ENCODE results near the gene OR51A7.

OR51A7 gene

GRCh38 chr11:4922304-4922703, 18.7 kb downstream of the OR51A7 start:
- WGBS, 2 donors (ENCODE audit: extremely low coverage in 2 of 2, insufficient read length in 2 of 2, insufficient replicate concordance in 1 of 2): no CpG with 5 or more reads among the region's 1 CpG
- no peak for DNase-seq (ENCODE audit: low spot score)
- H2AK5ac ChIP-seq (ENCODE audit: low read depth, low read length): no peak overlapping the region

DNA sequence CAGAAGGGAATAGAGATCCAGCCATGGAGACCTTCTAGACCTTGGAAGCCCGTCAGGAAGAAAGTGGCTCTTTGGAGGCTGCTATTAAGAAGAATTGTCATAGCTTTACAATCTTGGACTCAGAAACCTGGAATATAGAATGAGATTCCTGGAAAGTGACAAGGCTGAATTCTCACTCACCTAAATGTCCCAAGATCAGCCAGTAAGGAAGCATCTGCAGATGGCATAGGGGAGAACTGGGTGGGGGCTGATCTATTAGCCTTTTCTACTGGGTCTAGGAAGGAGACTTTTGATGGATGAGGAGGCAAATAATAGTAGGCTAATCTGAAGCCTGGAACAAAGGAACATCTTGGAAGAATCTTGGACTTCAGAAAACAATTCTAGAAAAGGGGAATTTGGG, 20.7 kb downstream of the OR51A7 start, which contains the start of gene OR51G1:
Gene OR51G1, minus strand, starts transcription at position 101 of the 400 bp plus-strand sequence. Its CDS starts 0 bp downstream, at position 101.
- no peak within 1 kb of the TSS for H4K8ac ChIP-seq (ENCODE audit: low read depth, low read length)
- no peak within 1 kb of the TSS for H2BK12ac ChIP-seq (ENCODE audit: low read length)
- no peak within 1 kb of the TSS for H2AK5ac ChIP-seq (ENCODE audit: low read depth, low read length)

More at GRCh38 chr11:4922304-4922703, 18.7 kb downstream of the OR51A7 start:
- H3K14ac ChIP-seq (ENCODE audit: low read length): no peak overlapping the region
- H2BK15ac ChIP-seq (ENCODE audit: low read length): no peak overlapping the region
- H3K4me2 ChIP-seq (ENCODE audit: insufficient read depth, low read length, poor library complexity, severe bottlenecking): no peak overlapping the region
- H3K27me3 ChIP-seq (ENCODE audit: control insufficient read depth in 3 of 3, insufficient read depth in 3 of 3, low read depth in 1 of 3, low read length in 3 of 3): no peaks in the 10 kb centered on the region
- no peak overlapping the region for H2BK120ac ChIP-seq (ENCODE audit: low read depth, low read length)
- no peak overlapping the region for H4K8ac ChIP-seq (ENCODE audit: low read depth, low read length)
- H3K18ac ChIP-seq (ENCODE audit: low read length): no peak overlapping the region
- H3K9ac ChIP-seq (ENCODE audit: low read depth, low read length, poor library complexity): no peak overlapping the region
- H3K4me3 ChIP-seq (ENCODE audit: low read length in 2 of 2): no peak overlapping the region
- no peaks in the 10 kb centered on the region for H3K36me3 ChIP-seq (replicated peaks in 1 of 2; ENCODE audit: control insufficient read depth in 2 of 2, insufficient read depth in 2 of 2, low read length in 2 of 2)
- no peaks in the 10 kb centered on the region for H3K79me1 ChIP-seq (ENCODE audit: low read depth, low read length)
- no peak overlapping the region for H3K4ac ChIP-seq (ENCODE audit: low read length)
- no peak overlapping the region for H2AFZ ChIP-seq (ENCODE audit: low read length)
- H3K4me1 ChIP-seq (ENCODE audit: control insufficient read depth in 2 of 2, insufficient read depth in 1 of 2, low read depth in 1 of 2, low read length in 2 of 2): no peaks in the 10 kb centered on the region
- no peak overlapping the region for H2BK12ac ChIP-seq (ENCODE audit: low read length)
- no peak overlapping the region for H3K27ac ChIP-seq (replicated peaks; ENCODE audit: low read length)
- H4K91ac ChIP-seq (ENCODE audit: low read depth, low read length, poor library complexity): no peak overlapping the region
- H2BK5ac ChIP-seq (ENCODE audit: low read length): no peak overlapping the region
- no peak overlapping the region for H3K23ac ChIP-seq (ENCODE audit: low read depth, low read length, poor library complexity)
- H3K9me3 ChIP-seq (replicated peaks in 1 of 2; ENCODE audit: control insufficient read depth in 2 of 2, insufficient read depth in 1 of 2, low read depth in 1 of 2, low read length in 2 of 2): no peaks in the 10 kb centered on the region

DNA sequence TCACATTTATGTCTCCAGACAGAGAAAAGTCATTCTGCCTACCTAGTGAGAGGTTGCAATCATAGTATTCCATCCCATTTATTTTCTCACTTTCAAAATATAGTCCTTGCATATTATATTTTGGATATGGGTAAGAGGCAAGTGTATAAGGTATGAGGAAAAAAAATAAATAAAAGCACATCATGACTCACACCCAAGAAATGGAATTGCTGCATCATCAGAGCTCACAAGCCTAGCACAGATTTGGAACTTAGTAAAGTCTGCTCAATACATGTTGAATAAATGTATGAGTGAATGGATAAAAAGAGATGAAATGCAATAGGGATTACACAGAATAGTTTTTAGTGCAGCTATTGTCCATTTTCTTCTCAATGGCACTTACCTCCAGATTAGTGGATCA, 23.0 kb downstream of the OR51A7 start:
- H3K9ac ChIP-seq (ENCODE audit: low read depth, low read length, poor library complexity): no peak overlapping the region
- no peaks in the 10 kb centered on the region for H3K79me1 ChIP-seq (ENCODE audit: low read depth, low read length)
- no peaks in the 10 kb centered on the region for H3K4me1 ChIP-seq (ENCODE audit: control insufficient read depth in 2 of 2, insufficient read depth in 1 of 2, low read depth in 1 of 2, low read length in 2 of 2)
- no peak overlapping the region for H2BK12ac ChIP-seq (ENCODE audit: low read length)
- no peak overlapping the region for H3K23ac ChIP-seq (ENCODE audit: low read depth, low read length, poor library complexity)
- no peak overlapping the region for H4K8ac ChIP-seq (ENCODE audit: low read depth, low read length)
- no peaks in the 10 kb centered on the region for H3K27me3 ChIP-seq (ENCODE audit: control insufficient read depth in 3 of 3, insufficient read depth in 3 of 3, low read depth in 1 of 3, low read length in 3 of 3)
- no peaks in the 10 kb centered on the region for H3K36me3 ChIP-seq (replicated peaks in 1 of 2; ENCODE audit: control insufficient read depth in 2 of 2, insufficient read depth in 2 of 2, low read length in 2 of 2)
- H3K27ac ChIP-seq (replicated peaks; ENCODE audit: low read length): no peak overlapping the region
- no peak overlapping the region for H2BK15ac ChIP-seq (ENCODE audit: low read length)
- no peak overlapping the region for H3K4ac ChIP-seq (ENCODE audit: low read length)
- H2BK120ac ChIP-seq (ENCODE audit: low read depth, low read length): no peak overlapping the region
- H2BK5ac ChIP-seq (ENCODE audit: low read length): no peak overlapping the region
- no peak overlapping the region for H3K4me3 ChIP-seq (ENCODE audit: low read length in 2 of 2)
- no peak for DNase-seq (ENCODE audit: low spot score)
- no peaks in the 10 kb centered on the region for H3K9me3 ChIP-seq (replicated peaks in 1 of 2; ENCODE audit: control insufficient read depth in 2 of 2, insufficient read depth in 1 of 2, low read depth in 1 of 2, low read length in 2 of 2)
- no peak overlapping the region for H4K91ac ChIP-seq (ENCODE audit: low read depth, low read length, poor library complexity)
- no peak overlapping the region for H3K14ac ChIP-seq (ENCODE audit: low read length)
- no peak overlapping the region for H2AK5ac ChIP-seq (ENCODE audit: low read depth, low read length)
- no peak overlapping the region for H2AFZ ChIP-seq (ENCODE audit: low read length)
- no peak overlapping the region for H3K4me2 ChIP-seq (ENCODE audit: insufficient read depth, low read length, poor library complexity, severe bottlenecking)
- H3K18ac ChIP-seq (ENCODE audit: low read length): no peak overlapping the region

More for the DNA sequence above, 20.7 kb downstream of the OR51A7 start, which contains the start of gene OR51G1:
- H3K4me1 ChIP-seq (ENCODE audit: control insufficient read depth in 2 of 2, insufficient read depth in 1 of 2, low read depth in 1 of 2, low read length in 2 of 2): no peaks in the 10 kb centered on the region
- H2BK120ac ChIP-seq (ENCODE audit: low read depth, low read length): no peak within 1 kb of the TSS
- no peak within 1 kb of the TSS for H3K23ac ChIP-seq (ENCODE audit: low read depth, low read length, poor library complexity)
- no peak within 1 kb of the TSS for H3K4me2 ChIP-seq (ENCODE audit: insufficient read depth, low read length, poor library complexity, severe bottlenecking)
- no peak for DNase-seq (ENCODE audit: low spot score)
- H3K9ac ChIP-seq (ENCODE audit: low read depth, low read length, poor library complexity): no peak within 1 kb of the TSS
- no peak within 1 kb of the TSS for H4K91ac ChIP-seq (ENCODE audit: low read depth, low read length, poor library complexity)
- no peaks in the 10 kb centered on the region for H3K36me3 ChIP-seq (replicated peaks in 1 of 2; ENCODE audit: control insufficient read depth in 2 of 2, insufficient read depth in 2 of 2, low read length in 2 of 2)
- no peak within 1 kb of the TSS for H2BK5ac ChIP-seq (ENCODE audit: low read length)
- H2BK15ac ChIP-seq (ENCODE audit: low read length): no peak within 1 kb of the TSS
- no peaks in the 10 kb centered on the region for H3K27me3 ChIP-seq (ENCODE audit: control insufficient read depth in 3 of 3, insufficient read depth in 3 of 3, low read depth in 1 of 3, low read length in 3 of 3)
- H3K4ac ChIP-seq (ENCODE audit: low read length): no peak within 1 kb of the TSS
- no peak within 1 kb of the TSS for H3K18ac ChIP-seq (ENCODE audit: low read length)
- no peak within 1 kb of the TSS for H3K14ac ChIP-seq (ENCODE audit: low read length)
- no peak within 1 kb of the TSS for H3K27ac ChIP-seq (replicated peaks; ENCODE audit: low read length)
- no CpG with 5 or more reads among the region's 1 CpG for WGBS, 2 donors (ENCODE audit: extremely low coverage in 2 of 2, insufficient read length in 2 of 2, insufficient replicate concordance in 1 of 2)
- no peak within 1 kb of the TSS for H2AFZ ChIP-seq (ENCODE audit: low read length)
- no peaks in the 10 kb centered on the region for H3K9me3 ChIP-seq (replicated peaks in 1 of 2; ENCODE audit: control insufficient read depth in 2 of 2, insufficient read depth in 1 of 2, low read depth in 1 of 2, low read length in 2 of 2)
- H3K79me1 ChIP-seq (ENCODE audit: low read depth, low read length): no peaks in the 10 kb centered on the region
- H3K4me3 ChIP-seq (ENCODE audit: low read length in 2 of 2): peak within 1 kb of the TSS in 1 of 2 donors; percentile 21

DNA sequence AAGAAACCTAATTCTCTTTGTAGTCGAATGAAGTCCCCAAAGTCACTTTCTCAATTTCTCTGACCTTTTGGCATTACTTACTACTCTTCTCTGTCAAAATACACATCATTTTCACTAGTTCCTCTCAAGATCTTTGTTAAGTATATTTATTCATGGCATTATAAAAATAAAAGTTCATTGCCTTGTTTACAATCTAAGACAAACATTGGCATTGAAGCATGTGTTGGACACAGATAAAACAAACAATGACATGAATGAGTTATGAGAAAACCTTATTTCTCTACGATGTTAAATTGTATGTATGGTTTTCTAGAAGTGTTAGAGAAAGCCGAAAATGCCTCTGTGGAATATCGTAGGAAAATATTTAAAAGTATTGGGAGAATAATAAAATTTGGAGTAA, 29.2 kb downstream of the OR51A7 start:
- Histone ChIP-seq H3K27me3 (ENCODE audit: control insufficient read depth in 3 of 3, insufficient read depth in 3 of 3, low read depth in 1 of 3, low read length in 3 of 3) (no peaks in the 10 kb centered on the region), H3K18ac (ENCODE audit: low read length) (no peak overlapping the region), H3K4me3 (ENCODE audit: low read length in 2 of 2) (no peak overlapping the region), H2AK5ac (ENCODE audit: low read depth, low read length) (no peak overlapping the region), H3K4ac (ENCODE audit: low read length) (no peak overlapping the region), H3K27ac (replicated peaks; ENCODE audit: low read length) (no peak overlapping the region), H3K36me3 (replicated peaks in 1 of 2; ENCODE audit: control insufficient read depth in 2 of 2, insufficient read depth in 2 of 2, low read length in 2 of 2) (no peaks in the 10 kb centered on the region), H2AFZ (ENCODE audit: low read length) (no peak overlapping the region), H2BK5ac (ENCODE audit: low read length) (no peak overlapping the region), H4K8ac (ENCODE audit: low read depth, low read length) (no peak overlapping the region), H3K4me1 (ENCODE audit: control insufficient read depth in 2 of 2, insufficient read depth in 1 of 2, low read depth in 1 of 2, low read length in 2 of 2) (no peaks in the 10 kb centered on the region), H2BK120ac (ENCODE audit: low read depth, low read length) (no peak overlapping the region), H3K23ac (ENCODE audit: low read depth, low read length, poor library complexity) (no peak overlapping the region), H3K4me2 (ENCODE audit: insufficient read depth, low read length, poor library complexity, severe bottlenecking) (no peak overlapping the region), H3K14ac (ENCODE audit: low read length) (no peak overlapping the region), H3K9ac (ENCODE audit: low read depth, low read length, poor library complexity) (no peak overlapping the region), H4K91ac (ENCODE audit: low read depth, low read length, poor library complexity) (no peak overlapping the region), H2BK12ac (ENCODE audit: low read length) (no peak overlapping the region), H3K9me3 (replicated peaks in 1 of 2; ENCODE audit: control insufficient read depth in 2 of 2, insufficient read depth in 1 of 2, low read depth in 1 of 2, low read length in 2 of 2) (no peaks in the 10 kb centered on the region), H3K79me1 (ENCODE audit: low read depth, low read length) (no peaks in the 10 kb centered on the region), H2BK15ac (ENCODE audit: low read length) (no peak overlapping the region)
- DNase-seq (ENCODE audit: low spot score): no peak
- WGBS, 2 donors (ENCODE audit: extremely low coverage in 2 of 2, insufficient read length in 2 of 2, insufficient replicate concordance in 1 of 2): 100% methylated on average over 2 of the region's 4 CpGs
